ENCODE measurements around the gene GPATCH3. TPM values are rescaled to one million over a fixed set of nuclear protein-coding genes. Genes with fewer than 3 reads are reported as not detected.

GPATCH3 gene
- total RNA-seq, 1 donor: 7.3 TPM

- peak overlapping the region; percentile 91 for H3K4me3 ChIP-seq (ENCODE audit: low read depth, low read length)
- TF ChIP-seq CTCF (IDR thresholded peaks at IDR 0.05; ENCODE audit: insufficient read depth, low read depth, low read length): no peak
These were observed 22.6 kb upstream of the GPATCH3 start for GRCh38 chr1:26922901-26923300.

GRCh38 chr1:26922431-26922729 is 22.1 kb upstream of the GPATCH3 start:
- H3K4me3 ChIP-seq (ENCODE audit: low read depth, low read length): peak overlapping the region; percentile 91
- TF ChIP-seq CTCF (IDR thresholded peaks at IDR 0.05; ENCODE audit: insufficient read depth, low read depth, low read length): no peak
- DNase-seq (ENCODE audit: low read depth): no peak

More at GRCh38 chr1:26922901-26923300, 22.6 kb upstream of the GPATCH3 start:
- DNase-seq (ENCODE audit: low read depth): no peak

- peak; percentile 96 for DNase-seq (ENCODE audit: low read depth)
These were observed 21.5 kb upstream of the GPATCH3 start, which contains the start of gene NUDC for GRCh38 chr1:26921540-26922430. Gene NUDC (plus strand): TSS chr1:26921743. CDS start chr1:26921849, 106 bp downstream.

GRCh38 chr1:26921126-26921539 is 20.9 kb upstream of the GPATCH3 start:
- DNase-seq (ENCODE audit: low read depth): no peak
- no peak for TF ChIP-seq CTCF (IDR thresholded peaks at IDR 0.05; ENCODE audit: insufficient read depth, low read depth, low read length)
- H3K4me3 ChIP-seq (ENCODE audit: low read depth, low read length): peak overlapping the region; percentile 91

More at GRCh38 chr1:26921540-26922430, 21.5 kb upstream of the GPATCH3 start, which contains the start of gene NUDC:
- H3K4me3 ChIP-seq (ENCODE audit: low read depth, low read length): peak within 1 kb of the TSS; percentile 91
- TF ChIP-seq CTCF (IDR thresholded peaks at IDR 0.05; ENCODE audit: insufficient read depth, low read depth, low read length): no peak

GRCh38 chr1:26915204-26915842 is 15.1 kb upstream of the GPATCH3 start:
- H3K4me3 ChIP-seq (ENCODE audit: low read depth, low read length): no peak overlapping the region
- TF ChIP-seq CTCF (IDR thresholded peaks at IDR 0.05; ENCODE audit: insufficient read depth, low read depth, low read length): no peak
- DNase-seq (ENCODE audit: low read depth): no peak

GRCh38 chr1:26913754-26914619 is 13.7 kb upstream of the GPATCH3 start, which contains the start of gene NR0B2:
Gene NR0B2 (minus strand): TSS chr1:26913975. CDS start chr1:26913940, 35 bp downstream.
- TF ChIP-seq CTCF (IDR thresholded peaks at IDR 0.05; ENCODE audit: insufficient read depth, low read depth, low read length): no peak
- no peak within 1 kb of the TSS for H3K4me3 ChIP-seq (ENCODE audit: low read depth, low read length)
- no peak for DNase-seq (ENCODE audit: low read depth)

Measured in fibroblast of villous mesenchyme (primary cell).